NB4 (cell line): ENCODE data around the gene TAF1C.
A peak's percentile ranks its signal among the peaks of the same experiment; 100 is the strongest.

Source experiments
- MAX ChIP-seq: IDR thresholded peaks from 2 replicates; pipeline ENCODE4 v1.6.1; 2011; ENCODE audit warnings: low read depth, low read length
- MYC ChIP-seq: IDR thresholded peaks from 2 replicates; pipeline ENCODE4 v1.6.1; 2011; ENCODE audit warnings: low read depth, low read length
- POLR2A ChIP-seq: IDR thresholded peaks from 2 replicates; pipeline ENCODE4 v1.6.1; 2011; ENCODE audit warnings: mild to moderate bottlenecking; ENCODE audit not compliant: insufficient read length; ENCODE audit errors: extremely low read depth
- TF ChIP-seq, protein P1 (sequence below): IDR thresholded peaks from one replicate; pipeline ENCODE4 v1.5.1; 2012; ENCODE audit warnings: low read depth, low read length

DNA sequence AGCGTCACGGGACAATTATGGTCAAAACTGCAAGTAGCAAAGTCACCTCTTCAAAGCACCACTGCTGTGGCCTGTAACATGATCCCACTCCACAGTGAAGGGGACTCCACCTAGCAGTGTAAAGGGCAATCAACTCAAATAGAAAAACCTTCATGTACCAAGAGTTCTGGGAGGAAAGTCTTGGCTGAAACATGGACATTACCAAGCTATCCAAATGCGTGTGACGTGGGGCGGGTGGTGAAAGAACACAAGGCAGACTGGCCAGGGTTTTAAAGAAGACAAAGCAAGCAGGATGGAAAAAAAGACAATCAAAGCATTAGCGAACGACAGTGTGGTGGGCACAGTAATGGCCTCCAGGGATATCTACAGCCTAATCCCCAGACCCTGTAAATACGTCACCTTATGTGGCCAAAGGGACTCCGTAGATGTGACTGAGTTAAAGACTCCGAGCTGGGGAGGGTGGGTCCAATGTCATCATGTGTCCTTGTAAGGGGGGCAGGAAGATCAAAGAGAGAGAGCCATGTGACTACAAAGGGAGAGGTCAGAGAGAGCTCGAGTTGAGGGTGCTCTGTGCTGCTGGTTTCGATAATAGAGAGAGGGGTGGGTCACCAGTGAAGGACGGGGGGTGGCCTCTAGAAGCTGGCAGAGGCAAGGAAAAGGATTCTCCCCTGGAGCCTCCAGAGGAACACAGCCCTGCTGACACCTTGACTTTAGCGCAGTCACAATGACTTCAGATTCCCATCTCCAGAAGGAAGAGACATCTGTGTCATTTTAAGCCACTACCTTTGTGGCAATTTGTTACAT lies 47.8 kb downstream of the TAF1C start:
- TF ChIP-seq, protein P1, sequence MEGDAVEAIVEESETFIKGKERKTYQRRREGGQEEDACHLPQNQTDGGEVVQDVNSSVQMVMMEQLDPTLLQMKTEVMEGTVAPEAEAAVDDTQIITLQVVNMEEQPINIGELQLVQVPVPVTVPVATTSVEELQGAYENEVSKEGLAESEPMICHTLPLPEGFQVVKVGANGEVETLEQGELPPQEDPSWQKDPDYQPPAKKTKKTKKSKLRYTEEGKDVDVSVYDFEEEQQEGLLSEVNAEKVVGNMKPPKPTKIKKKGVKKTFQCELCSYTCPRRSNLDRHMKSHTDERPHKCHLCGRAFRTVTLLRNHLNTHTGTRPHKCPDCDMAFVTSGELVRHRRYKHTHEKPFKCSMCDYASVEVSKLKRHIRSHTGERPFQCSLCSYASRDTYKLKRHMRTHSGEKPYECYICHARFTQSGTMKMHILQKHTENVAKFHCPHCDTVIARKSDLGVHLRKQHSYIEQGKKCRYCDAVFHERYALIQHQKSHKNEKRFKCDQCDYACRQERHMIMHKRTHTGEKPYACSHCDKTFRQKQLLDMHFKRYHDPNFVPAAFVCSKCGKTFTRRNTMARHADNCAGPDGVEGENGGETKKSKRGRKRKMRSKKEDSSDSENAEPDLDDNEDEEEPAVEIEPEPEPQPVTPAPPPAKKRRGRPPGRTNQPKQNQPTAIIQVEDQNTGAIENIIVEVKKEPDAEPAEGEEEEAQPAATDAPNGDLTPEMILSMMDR, result no peak
- TF ChIP-seq POLR2A (no peak), MAX (0 out of 2 replicates have a peak, but pooled peaks have one; percentile 22), MYC (no peak)
